Tibial nerve (tissue), 4 donors: ENCODE results near the gene SPTB. TPM values are rescaled to one million over a fixed set of nuclear protein-coding genes. Genes with fewer than 3 reads are reported as not detected.
"Not testable (repeated sequence)": the region's sequence is repeated elsewhere in the genome, so short reads cannot be mapped to it uniquely, and the experiment has no call there.

ENCODE experiments used
- DNase-seq, 2 donors: peaks; one replicate each; pipeline ENCODE4 v3.0.0-alpha.2; 2019; ENCODE audit warnings: low spot score in 2 of 2
- H3K27ac ChIP-seq, 4 donors: fragments of 200-600 bp; sonication (generic) in 3 of 4; one replicate each; pipeline ENCODE4 v1.5.1; 2017 to 2019; ENCODE audit warnings: mild to moderate bottlenecking in 1 of 4
- H3K27me3 ChIP-seq, 2 donors: fragments of 200-600 bp; sonication (generic) in 1 of 2; one replicate each; pipeline versions ENCODE4 v1.5.1 to v1.6.0; 2017 to 2019
- H3K36me3 ChIP-seq, 3 donors: fragments of 200-600 bp; sonication (generic); one replicate each; pipeline ENCODE4 v1.5.1; 2018 to 2019
- H3K4me1 ChIP-seq, 4 donors: fragments of 200-600 bp; sonication (generic) in 3 of 4; one replicate each; pipeline ENCODE4 v1.5.1; 2017 to 2019
- H3K4me3 ChIP-seq, 4 donors: fragments of 200-600 bp; sonication (generic) in 3 of 4; one replicate each; pipeline ENCODE4 v1.5.1; 2017 to 2019; ENCODE audit warnings: mild to moderate bottlenecking in 1 of 4, moderate library complexity in 1 of 4
- H3K9me3 ChIP-seq, 4 donors: fragments of 200-600 bp; sonication (generic) in 3 of 4; one replicate each; pipeline ENCODE4 v1.5.1; 2017 to 2019
- EP300 ChIP-seq, 2 donors: sonication (generic); formaldehyde crosslinking; IDR thresholded peaks; one replicate each; pipeline ENCODE4 v1.6.1; 2017; ENCODE audit warnings: antibody characterized with exemption in 2 of 2, mild to moderate bottlenecking in 1 of 2
- POLR2A ChIP-seq, 2 donors: fragments of 450-650 bp; IDR thresholded peaks; one replicate each; pipeline ENCODE4 v1.6.1; 2017; ENCODE audit warnings: antibody characterized with exemption in 2 of 2, mild to moderate bottlenecking in 2 of 2, moderate library complexity in 2 of 2
- WGBS, 2 donors: methylation state at CpG; one replicate each; pipeline ENCODE4 v1.1.5; 2018; 5-methylcytosine and 5-hydroxymethylcytosine counted together
- total RNA-seq, 4 donors: library from RNA; depleted of rRNA; stranded (reverse); fragments of >200 nt; gene quantifications; one replicate each; pipeline ENCODE4 v1.1.0, GENCODE V29; 2016
- TF ChIP-seq, protein P1 (sequence below), 5 experiments: fragments of 200-600 bp in 3 of 5; fragments of 450-650 bp in 2 of 5; sonication (generic) in 3 of 5; IDR thresholded peaks; one replicate each; pipeline ENCODE4 v1.5.1; 2016 to 2019; ENCODE audit warnings: antibody characterized with exemption in 5 of 5, mild to moderate bottlenecking in 3 of 5, moderate library complexity in 2 of 5

Gene SPTB
- total RNA-seq, 4 donors from 2014 or later = 4.5 to 12.6 (median 9.2) TPM

DNA sequence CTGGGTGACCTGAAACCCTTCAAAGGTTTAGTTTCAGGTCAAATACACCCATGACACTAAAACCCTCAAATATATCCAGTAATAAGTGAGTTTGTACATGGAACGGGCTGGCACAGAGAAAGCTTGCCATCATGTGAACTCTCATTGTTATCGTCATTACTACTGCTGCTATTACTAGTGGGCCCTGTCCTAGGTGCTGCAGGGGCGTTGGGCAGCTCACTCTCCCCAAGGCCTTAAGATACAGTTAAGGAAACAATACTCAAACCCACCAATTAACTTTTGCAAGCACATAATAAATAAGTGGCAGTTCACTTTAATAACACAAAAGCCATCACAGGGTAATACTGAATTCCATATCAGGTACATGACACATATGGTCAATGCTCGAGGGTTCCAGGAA lies 71.3 kb downstream of the SPTB start:
- H3K27ac ChIP-seq = no peak overlapping the region
- H3K27me3 ChIP-seq = no peaks in the 10 kb centered on the region
- peaks cover 0 to 9% (median 0%) of the 10 kb centered on the region in 4 donors for H3K4me1 ChIP-seq
- H3K36me3 ChIP-seq = no peaks in the 10 kb centered on the region
- no peaks in the 10 kb centered on the region for H3K9me3 ChIP-seq
- no peak overlapping the region for H3K4me3 ChIP-seq
- 88 to 93% methylated on average over 4 of the region's 4 CpGs for WGBS, 2 donors
- no peak for TF ChIP-seq EP300 (IDR thresholded peaks at IDR 0.05)
- TF ChIP-seq, protein P1, sequence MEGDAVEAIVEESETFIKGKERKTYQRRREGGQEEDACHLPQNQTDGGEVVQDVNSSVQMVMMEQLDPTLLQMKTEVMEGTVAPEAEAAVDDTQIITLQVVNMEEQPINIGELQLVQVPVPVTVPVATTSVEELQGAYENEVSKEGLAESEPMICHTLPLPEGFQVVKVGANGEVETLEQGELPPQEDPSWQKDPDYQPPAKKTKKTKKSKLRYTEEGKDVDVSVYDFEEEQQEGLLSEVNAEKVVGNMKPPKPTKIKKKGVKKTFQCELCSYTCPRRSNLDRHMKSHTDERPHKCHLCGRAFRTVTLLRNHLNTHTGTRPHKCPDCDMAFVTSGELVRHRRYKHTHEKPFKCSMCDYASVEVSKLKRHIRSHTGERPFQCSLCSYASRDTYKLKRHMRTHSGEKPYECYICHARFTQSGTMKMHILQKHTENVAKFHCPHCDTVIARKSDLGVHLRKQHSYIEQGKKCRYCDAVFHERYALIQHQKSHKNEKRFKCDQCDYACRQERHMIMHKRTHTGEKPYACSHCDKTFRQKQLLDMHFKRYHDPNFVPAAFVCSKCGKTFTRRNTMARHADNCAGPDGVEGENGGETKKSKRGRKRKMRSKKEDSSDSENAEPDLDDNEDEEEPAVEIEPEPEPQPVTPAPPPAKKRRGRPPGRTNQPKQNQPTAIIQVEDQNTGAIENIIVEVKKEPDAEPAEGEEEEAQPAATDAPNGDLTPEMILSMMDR (IDR thresholded peaks at IDR 0.05) = no peak
- TF ChIP-seq POLR2A (IDR thresholded peaks at IDR 0.05) = no peak
- DNase-seq = no peak

- no peaks in the 10 kb centered on the region for H3K27me3 ChIP-seq
- no peak for TF ChIP-seq POLR2A (IDR thresholded peaks at IDR 0.05)
- TF ChIP-seq, protein P1 (IDR thresholded peaks at IDR 0.05) = no peak
- TF ChIP-seq EP300 (IDR thresholded peaks at IDR 0.05) = no peak
- H3K4me3 ChIP-seq = no peak overlapping the region
- no peaks in the 10 kb centered on the region for H3K36me3 ChIP-seq
- DNase-seq = no peak
- H3K4me1 ChIP-seq = peaks cover 0 to 7% (median 0%) of the 10 kb centered on the region in 4 donors
- no peaks in the 10 kb centered on the region for H3K9me3 ChIP-seq
- WGBS, 2 donors = 80 to 85% methylated on average over 5 of the region's 5 CpGs
- no peak overlapping the region for H3K27ac ChIP-seq
Observed at GRCh38 chr14:64807551-64807950, 72.2 kb downstream of the SPTB start.

DNA sequence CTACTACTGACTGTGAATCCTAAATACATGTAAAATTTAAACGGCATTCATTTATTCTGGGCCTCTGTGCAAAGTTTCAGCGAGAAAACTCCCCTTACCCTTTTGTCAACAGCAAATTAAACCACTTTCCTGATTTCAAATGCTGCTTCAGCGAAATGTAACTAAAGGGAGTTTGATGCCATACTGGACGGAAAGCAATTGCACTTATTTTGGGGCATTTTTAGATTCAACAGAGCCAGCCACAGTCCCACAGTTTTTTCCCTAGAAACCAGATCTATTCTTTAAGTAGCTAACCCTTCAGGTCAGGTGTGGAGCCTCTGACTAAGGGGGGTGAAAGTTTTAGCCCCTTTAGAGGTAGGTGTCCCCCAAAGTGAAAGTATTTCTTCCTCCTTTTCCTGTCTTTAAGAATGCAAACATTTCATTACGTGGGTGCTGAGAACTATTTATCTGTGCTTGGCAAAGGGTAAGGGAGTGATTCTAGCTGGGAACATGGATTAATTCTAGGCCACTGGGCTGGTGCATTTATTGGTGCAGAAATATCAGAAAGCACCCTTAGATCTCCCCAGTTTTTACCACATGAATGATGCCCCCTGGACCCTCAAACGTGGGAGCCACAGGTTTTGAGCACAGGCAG lies 72.7 kb downstream of the SPTB start:
- H3K4me1 ChIP-seq = peaks cover 0 to under 1% (median 0%) of the 10 kb centered on the region in 4 donors
- H3K9me3 ChIP-seq = no peaks in the 10 kb centered on the region
- TF ChIP-seq POLR2A (IDR thresholded peaks at IDR 0.05) (no peak), EP300 (IDR thresholded peaks at IDR 0.05) (no peak)
- TF ChIP-seq, protein P1 (IDR thresholded peaks at IDR 0.05) = no peak
- WGBS, 2 donors = 69 to 71% methylated on average over 6 of the region's 6 CpGs
- no peaks in the 10 kb centered on the region for H3K27me3 ChIP-seq
- H3K4me3 ChIP-seq = no peak overlapping the region
- DNase-seq = no peak
- no peaks in the 10 kb centered on the region for H3K36me3 ChIP-seq
- no peak overlapping the region for H3K27ac ChIP-seq

DNA sequence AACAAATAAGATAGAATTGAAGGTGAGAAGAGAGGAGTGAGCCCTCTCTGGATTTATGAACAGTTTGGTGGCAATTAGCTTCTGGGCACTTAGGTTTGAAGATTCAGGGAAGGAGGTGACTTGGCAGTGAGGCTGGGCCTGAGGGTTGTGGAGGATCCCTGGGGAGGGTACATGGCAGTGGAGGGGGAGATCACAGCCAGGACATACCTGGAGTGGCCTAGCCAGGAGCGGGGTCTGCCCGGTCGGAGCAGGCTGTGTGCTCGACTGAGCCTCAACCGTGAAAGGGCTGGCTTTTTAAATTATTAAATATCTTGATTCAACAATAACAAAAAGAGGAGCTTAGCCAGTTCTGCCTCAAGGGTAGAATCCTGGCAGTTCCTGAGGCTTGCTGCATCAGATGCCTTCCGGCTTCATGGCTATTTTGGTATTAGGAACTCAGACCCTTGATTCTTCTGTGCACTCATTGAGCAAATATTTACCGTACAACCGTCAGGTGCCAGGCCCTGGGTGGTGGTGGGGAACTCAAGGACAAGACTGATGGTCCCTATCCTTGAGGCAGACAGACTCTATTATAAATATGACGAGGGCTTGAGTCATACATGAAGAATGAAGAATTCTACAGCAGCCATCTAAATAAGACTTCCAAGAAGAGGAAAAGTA lies 73.4 kb downstream of the SPTB start:
- H3K4me1 ChIP-seq = no peaks in the 10 kb centered on the region
- no peaks in the 10 kb centered on the region for H3K9me3 ChIP-seq
- no peak overlapping the region for H3K4me3 ChIP-seq
- 62 to 66% methylated on average over 9 of the region's 9 CpGs for WGBS, 2 donors
- H3K36me3 ChIP-seq = no peaks in the 10 kb centered on the region
- TF ChIP-seq, protein P1 (IDR thresholded peaks at IDR 0.05) = no peak
- TF ChIP-seq POLR2A (IDR thresholded peaks at IDR 0.05) = no peak
- no peak for TF ChIP-seq EP300 (IDR thresholded peaks at IDR 0.05)
- no peak for DNase-seq
- H3K27me3 ChIP-seq = no peaks in the 10 kb centered on the region
- no peak overlapping the region for H3K27ac ChIP-seq

DNA sequence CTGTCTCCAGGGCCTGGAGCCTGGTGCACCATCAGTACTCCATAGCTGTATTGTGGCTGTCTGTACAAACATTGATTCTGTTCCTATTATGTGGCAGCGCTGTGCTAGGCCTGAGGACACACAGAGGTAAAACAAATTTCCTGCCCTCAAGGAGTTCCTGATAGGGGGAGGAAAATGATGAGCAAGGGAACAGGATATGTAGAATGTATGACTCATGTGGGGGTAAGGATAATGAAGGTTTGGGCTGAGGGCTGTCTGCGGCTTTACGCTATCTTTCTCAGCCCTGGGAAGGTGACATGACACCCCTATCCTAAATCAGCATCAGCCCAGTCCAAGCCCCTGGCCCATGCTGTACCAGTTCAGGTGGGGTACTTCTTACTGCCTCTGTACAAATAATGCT lies 74.1 kb downstream of the SPTB start:
- not testable (repeated sequence) for H3K4me1 ChIP-seq, H3K27ac ChIP-seq, DNase-seq, H3K27me3 ChIP-seq, H3K9me3 ChIP-seq, H3K4me3 ChIP-seq, H3K36me3 ChIP-seq
- WGBS, 2 donors = 86 to 92% methylated on average over 3 of the region's 3 CpGs
